Liver (tissue), 9 donors: Measurements from ENCODE around the gene FLOT1. TPM values are rescaled to one million over a fixed set of nuclear protein-coding genes. Genes with fewer than 3 reads are reported as not detected.

Experiments
- DNase-seq: peaks from one replicate; pipeline ENCODE4 v3.0.0-alpha.2; 2017; ENCODE audit warnings: low spot score
- H3K27ac ChIP-seq, 2 donors: one replicate each; pipeline ENCODE4 v1.7.0; 2013; ENCODE audit warnings: inconsistent platforms in 2 of 2, low read length in 2 of 2, control low read depth in 1 of 2, low read depth in 1 of 2, mild to moderate bottlenecking in 1 of 2
- H3K27me3 ChIP-seq, 4 donors: one replicate each; pipeline versions ENCODE4 v1.6.1 to v1.7.0; 2013; ENCODE audit warnings: low read length in 3 of 4, inconsistent platforms in 1 of 4, mild to moderate bottlenecking in 1 of 4, moderate library complexity in 1 of 4; ENCODE audit not compliant: control insufficient read depth in 4 of 4, insufficient read depth in 4 of 4
- H3K36me3 ChIP-seq, 4 donors: one replicate each; pipeline versions ENCODE4 v1.6.1 to v1.7.0; 2013; ENCODE audit warnings: low read length in 3 of 4, mild to moderate bottlenecking in 3 of 4, low read depth in 1 of 4, moderate library complexity in 1 of 4; ENCODE audit not compliant: control insufficient read depth in 4 of 4, insufficient read depth in 3 of 4
- H3K4me1 ChIP-seq, 4 donors: one replicate each; pipeline versions ENCODE4 v1.6.1 to v1.7.0; 2013; ENCODE audit warnings: low read length in 3 of 4, mild to moderate bottlenecking in 3 of 4, moderate library complexity in 1 of 4; ENCODE audit not compliant: control insufficient read depth in 4 of 4, insufficient read depth in 4 of 4
- H3K4me3 ChIP-seq, 3 donors: one replicate each; pipeline versions ENCODE4 v1.6.1 to v1.7.0; 2013; ENCODE audit warnings: low read length in 3 of 3, control low read depth in 1 of 3, low read depth in 1 of 3, mild to moderate bottlenecking in 1 of 3
- H3K9ac ChIP-seq, 2 donors: one replicate each; pipeline ENCODE4 v1.7.0; 2013; ENCODE audit warnings: low read length in 2 of 2, mild to moderate bottlenecking in 2 of 2, moderate library complexity in 2 of 2, control low read depth in 1 of 2, low read depth in 1 of 2
- H3K9me3 ChIP-seq, 4 donors: one replicate each; pipeline versions ENCODE4 v1.6.1 to v1.7.0; 2013; ENCODE audit warnings: low read length in 3 of 4; ENCODE audit not compliant: control insufficient read depth in 4 of 4
- ATF3 ChIP-seq: IDR thresholded peaks from 2 replicates; pipeline ENCODE4 v1.6.1; 2016; ENCODE audit warnings: antibody characterized with exemption
- CTCF ChIP-seq: fragments of 150-350 bp; IDR thresholded peaks from 2 replicates; pipeline ENCODE4 v1.5.1; 2017; ENCODE audit warnings: improper control_type of control experiment, low read depth, low read length; ENCODE audit not compliant: missing input control
- EGR1 ChIP-seq, 2 donors: IDR thresholded peaks; 2 replicates each; pipeline ENCODE4 v1.6.1; 2016 to 2018; ENCODE audit warnings: antibody characterized with exemption in 2 of 2, low read depth in 2 of 2
- FOXA1 ChIP-seq: IDR thresholded peaks from 2 replicates; pipeline ENCODE4 v1.6.1; 2016; ENCODE audit warnings: antibody characterized with exemption
- FOXA2 ChIP-seq: IDR thresholded peaks from 2 replicates; pipeline ENCODE4 v1.6.1; 2016; ENCODE audit warnings: antibody characterized with exemption
- GABPA ChIP-seq, 2 donors: IDR thresholded peaks in 1 of 2; conservative IDR thresholded peaks in 1 of 2; 2 replicates each; pipeline ENCODE4 v1.6.1; 2016; ENCODE audit warnings: antibody characterized with exemption in 2 of 2, mild to moderate bottlenecking in 1 of 2, moderate library complexity in 1 of 2
- HNF4A ChIP-seq, 2 donors: conservative IDR thresholded peaks; 2 replicates each; pipeline ENCODE4 v1.6.1; 2016; ENCODE audit warnings: antibody characterized with exemption in 2 of 2, mild to moderate bottlenecking in 2 of 2
- HNF4G ChIP-seq: IDR thresholded peaks from 2 replicates; pipeline ENCODE4 v1.6.1; 2016; ENCODE audit warnings: antibody characterized with exemption
- JUND ChIP-seq, 2 donors: IDR thresholded peaks; 2 replicates each; pipeline ENCODE4 v1.6.1; 2016; ENCODE audit warnings: antibody characterized with exemption in 2 of 2
- MAX ChIP-seq: IDR thresholded peaks from 2 replicates; pipeline ENCODE4 v1.6.1; 2016; ENCODE audit warnings: antibody characterized with exemption
- NR2F2 ChIP-seq: IDR thresholded peaks from 2 replicates; pipeline ENCODE4 v1.6.1; 2016; ENCODE audit warnings: antibody characterized with exemption
- RAD21 ChIP-seq, 2 donors: IDR thresholded peaks; 2 replicates each; pipeline ENCODE4 v1.6.1; 2016; ENCODE audit warnings: antibody characterized with exemption in 2 of 2, mild to moderate bottlenecking in 2 of 2
- RXRA ChIP-seq, 2 donors: IDR thresholded peaks; 2 replicates each; pipeline ENCODE4 v1.6.1; 2017 to 2018; ENCODE audit warnings: antibody characterized with exemption in 2 of 2, mild to moderate bottlenecking in 1 of 2
- SP1 ChIP-seq: IDR thresholded peaks from 2 replicates; pipeline ENCODE4 v1.6.1; 2018; ENCODE audit warnings: antibody characterized with exemption, mild to moderate bottlenecking
- TAF1 ChIP-seq: conservative IDR thresholded peaks from 2 replicates; pipeline ENCODE4 v1.6.1; 2016; ENCODE audit warnings: antibody characterized with exemption, mild to moderate bottlenecking
- YY1 ChIP-seq: IDR thresholded peaks from 2 replicates; pipeline ENCODE4 v1.6.1; 2016; ENCODE audit warnings: antibody characterized with exemption, mild to moderate bottlenecking
- ZBTB33 ChIP-seq: IDR thresholded peaks from 2 replicates; pipeline ENCODE4 v1.6.1; 2016; ENCODE audit warnings: antibody characterized with exemption
- WGBS: extraction: QIAGEN DNeasy Blood & Tissue Kit; methylation state at CpG from one replicate; pipeline ENCODE4 v1.1.7; 2013; 5-methylcytosine and 5-hydroxymethylcytosine counted together
- polyA plus RNA-seq, 2 donors: library from polyadenylated mRNA; stranded (reverse) in 1 of 2; unstranded in 1 of 2; fragments of 200-250 nt in 1 of 2; fragments of >200 nt in 1 of 2; fragmentation: Nextera tagmentation in 1 of 2; extraction: Ambion mirVana in 1 of 2; gene quantifications; one replicate each; pipeline versions ENCODE4 v1.2.1 to v1.2.3, GENCODE V29; 2013 to 2015
- total RNA-seq, 2 donors: library from RNA; depleted of rRNA; stranded (reverse); fragments of >200 nt; gene quantifications; one replicate each; pipeline ENCODE4 v1.2.3, GENCODE V29; 2014
- donor health status: healthy.
- donor health status: healthy.
- donor health status: healthy.
- donor health status: healthy.
- donor health status: healthy.

FLOT1 gene
- total and polyA plus RNA-seq, 4 donors = 38.6 to 99.8 (median 59.5) TPM

- Histone ChIP-seq H3K4me1 (peaks cover 1 to 40% (median 32%) of the 10 kb centered on the region in 4 donors), H3K9ac (peak overlapping the region; percentile 95 to 99), H3K4me3 (peak overlapping the region; percentile 79 to 94 (median 93)), H3K27me3 (no peaks in the 10 kb centered on the region), H3K9me3 (no peaks in the 10 kb centered on the region), H3K36me3 (peaks cover 8 to 32% (median 26%) of the 10 kb centered on the region in 4 donors), H3K27ac (peak overlapping the region; percentile 90 to 96)
- TF ChIP-seq SP1 (no peak), CTCF (peak; percentile 50)
- 3% methylated on average over 71 of the region's 71 CpGs for WGBS
- DNase-seq = peak; percentile 88
These were observed 21.1 kb downstream of the FLOT1 start for GRCh38 chr6:30721198-30722024.

GRCh38 chr6:30720738-30721197 is 21.7 kb downstream of the FLOT1 start:
- peak; percentile 71 for DNase-seq
- Histone ChIP-seq H3K27ac (peak overlapping the region; percentile 90 to 96), H3K4me1 (peaks cover 4 to 42% (median 34%) of the 10 kb centered on the region in 4 donors), H3K4me3 (peak overlapping the region; percentile 79 to 94 (median 93)), H3K36me3 (peaks cover 6 to 30% (median 23%) of the 10 kb centered on the region in 4 donors), H3K9ac (peak overlapping the region; percentile 95 to 99), H3K27me3 (no peaks in the 10 kb centered on the region), H3K9me3 (no peaks in the 10 kb centered on the region)
- TF ChIP-seq JUND (IDR thresholded peaks at IDR 0.05) = no peak
- no peak for TF ChIP-seq FOXA2
- no peak for TF ChIP-seq HNF4G
- no peak for TF ChIP-seq CTCF
- TF ChIP-seq EGR1 (IDR thresholded peaks at IDR 0.05; ENCODE audit: low read depth in 2 of 2) = no peak
- TF ChIP-seq GABPA (IDR thresholded peaks at IDR 0.05 in 1 of 2, conservative IDR thresholded peaks at IDR 0.05 in 1 of 2) = no peak
- no peak for TF ChIP-seq SP1
- no peak for TF ChIP-seq HNF4A (conservative IDR thresholded peaks at IDR 0.05)
- TF ChIP-seq NR2F2 = peak; percentile 17
- TF ChIP-seq MAX = no peak
- peak in 1 of 2 donors; percentile 20 for TF ChIP-seq RXRA (IDR thresholded peaks at IDR 0.05)
- TF ChIP-seq RAD21 (IDR thresholded peaks at IDR 0.05) = no peak
- no peak for TF ChIP-seq ZBTB33
- no peak for TF ChIP-seq FOXA1
- no peak for TF ChIP-seq YY1
- TF ChIP-seq ATF3 = no peak
- TF ChIP-seq TAF1 = no peak
- under 1% methylated on average over 29 of the region's 29 CpGs for WGBS
